Measurements from ENCODE around the gene LPCAT3. TPM values are rescaled to one million over a fixed set of nuclear protein-coding genes. Genes with fewer than 3 reads are reported as not detected.
A peak's percentile ranks its signal among the peaks of the same experiment; 100 is the strongest.

Gene LPCAT3
- total and polyA plus RNA-seq, 2 of the 13 experiments (the other 11 are each of a cell fraction or from before 2014, with no cell fraction given) = 44.5 to 64.3 TPM

DNA sequence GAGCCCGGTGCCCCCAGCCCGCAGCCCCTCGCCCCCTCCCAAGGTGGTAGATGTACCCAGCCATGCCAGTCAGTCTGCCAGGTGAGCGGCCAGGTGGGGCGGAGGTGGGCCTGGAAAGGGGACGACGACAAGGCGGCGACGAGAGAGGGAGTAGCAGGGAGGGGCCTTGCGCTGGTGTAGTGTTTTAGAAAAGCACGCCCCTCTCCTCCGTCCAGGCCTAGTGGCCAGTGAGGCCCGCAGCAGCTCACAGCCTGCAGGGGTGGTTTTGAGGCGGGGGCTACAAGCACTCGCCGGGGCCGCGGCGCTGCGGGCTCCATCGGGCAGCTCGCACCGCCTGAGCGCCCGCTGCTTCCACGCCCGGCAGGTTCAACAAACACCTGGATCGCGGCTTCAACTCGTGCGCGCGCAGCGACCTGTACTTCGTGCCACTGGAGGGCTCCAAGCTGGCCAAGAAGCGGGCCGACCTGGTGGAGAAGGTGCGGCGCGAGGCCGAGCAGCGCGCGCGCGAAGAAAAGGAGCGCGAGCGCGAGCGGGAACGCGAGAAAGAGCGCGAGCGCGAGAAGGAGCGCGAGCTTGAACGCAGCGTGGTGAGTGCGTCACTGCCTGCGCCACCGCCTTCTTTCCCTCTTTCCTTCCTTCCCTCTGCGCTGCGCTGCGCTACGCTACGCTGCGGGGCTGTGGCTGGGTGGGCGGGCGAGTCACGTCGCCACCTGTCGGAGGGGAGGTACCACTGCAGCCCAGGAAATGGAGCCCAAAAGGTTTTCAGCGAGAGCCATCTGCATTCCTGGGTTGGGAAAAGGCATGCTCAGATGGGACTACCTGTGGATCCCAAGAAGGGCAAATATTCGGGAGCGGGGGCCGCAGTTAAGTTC lies 80.6 kb downstream of the LPCAT3 start (continued):
- TF ChIP-seq, protein P1, sequence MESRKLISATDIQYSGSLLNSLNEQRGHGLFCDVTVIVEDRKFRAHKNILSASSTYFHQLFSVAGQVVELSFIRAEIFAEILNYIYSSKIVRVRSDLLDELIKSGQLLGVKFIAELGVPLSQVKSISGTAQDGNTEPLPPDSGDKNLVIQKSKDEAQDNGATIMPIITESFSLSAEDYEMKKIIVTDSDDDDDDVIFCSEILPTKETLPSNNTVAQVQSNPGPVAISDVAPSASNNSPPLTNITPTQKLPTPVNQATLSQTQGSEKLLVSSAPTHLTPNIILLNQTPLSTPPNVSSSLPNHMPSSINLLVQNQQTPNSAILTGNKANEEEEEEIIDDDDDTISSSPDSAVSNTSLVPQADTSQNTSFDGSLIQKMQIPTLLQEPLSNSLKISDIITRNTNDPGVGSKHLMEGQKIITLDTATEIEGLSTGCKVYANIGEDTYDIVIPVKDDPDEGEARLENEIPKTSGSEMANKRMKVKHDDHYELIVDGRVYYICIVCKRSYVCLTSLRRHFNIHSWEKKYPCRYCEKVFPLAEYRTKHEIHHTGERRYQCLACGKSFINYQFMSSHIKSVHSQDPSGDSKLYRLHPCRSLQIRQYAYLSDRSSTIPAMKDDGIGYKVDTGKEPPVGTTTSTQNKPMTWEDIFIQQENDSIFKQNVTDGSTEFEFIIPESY (CRISPR knock-in tag; IDR thresholded peaks at IDR 0.05) = peak; percentile 77
- no peak for TF ChIP-seq NR2F1 (CRISPR knock-in tag; IDR thresholded peaks at IDR 0.05)
- TF ChIP-seq XRCC5 (optimal IDR thresholded peaks at IDR 0.05; ENCODE audit: low read length) = peak; percentile 94
- peak; percentile 95 for TF ChIP-seq NAIF1 (CRISPR knock-in tag; IDR thresholded peaks at IDR 0.05; ENCODE audit: borderline replicate concordance)
- peak; percentile 97 for TF ChIP-seq REPIN1 (CRISPR knock-in tag; IDR thresholded peaks at IDR 0.05; ENCODE audit: borderline replicate concordance, low read depth)
- TF ChIP-seq, protein P2, sequence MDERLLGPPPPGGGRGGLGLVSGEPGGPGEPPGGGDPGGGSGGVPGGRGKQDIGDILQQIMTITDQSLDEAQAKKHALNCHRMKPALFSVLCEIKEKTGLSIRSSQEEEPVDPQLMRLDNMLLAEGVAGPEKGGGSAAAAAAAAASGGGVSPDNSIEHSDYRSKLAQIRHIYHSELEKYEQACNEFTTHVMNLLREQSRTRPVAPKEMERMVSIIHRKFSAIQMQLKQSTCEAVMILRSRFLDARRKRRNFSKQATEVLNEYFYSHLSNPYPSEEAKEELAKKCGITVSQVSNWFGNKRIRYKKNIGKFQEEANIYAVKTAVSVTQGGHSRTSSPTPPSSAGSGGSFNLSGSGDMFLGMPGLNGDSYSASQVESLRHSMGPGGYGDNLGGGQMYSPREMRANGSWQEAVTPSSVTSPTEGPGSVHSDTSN (CRISPR knock-in tag; IDR thresholded peaks at IDR 0.05) = no peak
- TF ChIP-seq ZNF549 (CRISPR knock-in tag; IDR thresholded peaks at IDR 0.05) = no peak
- TF ChIP-seq, protein P3, sequence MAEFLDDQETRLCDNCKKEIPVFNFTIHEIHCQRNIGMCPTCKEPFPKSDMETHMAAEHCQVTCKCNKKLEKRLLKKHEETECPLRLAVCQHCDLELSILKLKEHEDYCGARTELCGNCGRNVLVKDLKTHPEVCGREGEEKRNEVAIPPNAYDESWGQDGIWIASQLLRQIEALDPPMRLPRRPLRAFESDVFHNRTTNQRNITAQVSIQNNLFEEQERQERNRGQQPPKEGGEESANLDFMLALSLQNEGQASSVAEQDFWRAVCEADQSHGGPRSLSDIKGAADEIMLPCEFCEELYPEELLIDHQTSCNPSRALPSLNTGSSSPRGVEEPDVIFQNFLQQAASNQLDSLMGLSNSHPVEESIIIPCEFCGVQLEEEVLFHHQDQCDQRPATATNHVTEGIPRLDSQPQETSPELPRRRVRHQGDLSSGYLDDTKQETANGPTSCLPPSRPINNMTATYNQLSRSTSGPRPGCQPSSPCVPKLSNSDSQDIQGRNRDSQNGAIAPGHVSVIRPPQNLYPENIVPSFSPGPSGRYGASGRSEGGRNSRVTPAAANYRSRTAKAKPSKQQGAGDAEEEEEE (CRISPR knock-in tag; IDR thresholded peaks at IDR 0.05; ENCODE audit: borderline replicate concordance) = no peak; the same call in 1 of the 2 replicates
- peak; percentile 76; the same call in 1 of the 2 replicates for TF ChIP-seq ZNF768 (CRISPR knock-in tag; IDR thresholded peaks at IDR 0.05)
- TF ChIP-seq, protein P4, sequence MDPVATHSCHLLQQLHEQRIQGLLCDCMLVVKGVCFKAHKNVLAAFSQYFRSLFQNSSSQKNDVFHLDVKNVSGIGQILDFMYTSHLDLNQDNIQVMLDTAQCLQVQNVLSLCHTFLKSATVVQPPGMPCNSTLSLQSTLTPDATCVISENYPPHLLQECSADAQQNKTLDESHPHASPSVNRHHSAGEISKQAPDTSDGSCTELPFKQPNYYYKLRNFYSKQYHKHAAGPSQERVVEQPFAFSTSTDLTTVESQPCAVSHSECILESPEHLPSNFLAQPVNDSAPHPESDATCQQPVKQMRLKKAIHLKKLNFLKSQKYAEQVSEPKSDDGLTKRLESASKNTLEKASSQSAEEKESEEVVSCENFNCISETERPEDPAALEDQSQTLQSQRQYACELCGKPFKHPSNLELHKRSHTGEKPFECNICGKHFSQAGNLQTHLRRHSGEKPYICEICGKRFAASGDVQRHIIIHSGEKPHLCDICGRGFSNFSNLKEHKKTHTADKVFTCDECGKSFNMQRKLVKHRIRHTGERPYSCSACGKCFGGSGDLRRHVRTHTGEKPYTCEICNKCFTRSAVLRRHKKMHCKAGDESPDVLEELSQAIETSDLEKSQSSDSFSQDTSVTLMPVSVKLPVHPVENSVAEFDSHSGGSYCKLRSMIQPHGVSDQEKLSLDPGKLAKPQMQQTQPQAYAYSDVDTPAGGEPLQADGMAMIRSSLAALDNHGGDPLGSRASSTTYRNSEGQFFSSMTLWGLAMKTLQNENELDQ (CRISPR knock-in tag; IDR thresholded peaks at IDR 0.05; ENCODE audit: borderline replicate concordance) = no peak
- peak; percentile 43; the same call in 1 of the 2 replicates for TF ChIP-seq MEF2D (CRISPR knock-in tag; IDR thresholded peaks at IDR 0.05)
- TF ChIP-seq NR2C2 (CRISPR knock-in tag; IDR thresholded peaks at IDR 0.05; ENCODE audit: borderline replicate concordance) = peak; percentile 74; the same call in 1 of the 2 replicates
- TF ChIP-seq, protein P5, sequence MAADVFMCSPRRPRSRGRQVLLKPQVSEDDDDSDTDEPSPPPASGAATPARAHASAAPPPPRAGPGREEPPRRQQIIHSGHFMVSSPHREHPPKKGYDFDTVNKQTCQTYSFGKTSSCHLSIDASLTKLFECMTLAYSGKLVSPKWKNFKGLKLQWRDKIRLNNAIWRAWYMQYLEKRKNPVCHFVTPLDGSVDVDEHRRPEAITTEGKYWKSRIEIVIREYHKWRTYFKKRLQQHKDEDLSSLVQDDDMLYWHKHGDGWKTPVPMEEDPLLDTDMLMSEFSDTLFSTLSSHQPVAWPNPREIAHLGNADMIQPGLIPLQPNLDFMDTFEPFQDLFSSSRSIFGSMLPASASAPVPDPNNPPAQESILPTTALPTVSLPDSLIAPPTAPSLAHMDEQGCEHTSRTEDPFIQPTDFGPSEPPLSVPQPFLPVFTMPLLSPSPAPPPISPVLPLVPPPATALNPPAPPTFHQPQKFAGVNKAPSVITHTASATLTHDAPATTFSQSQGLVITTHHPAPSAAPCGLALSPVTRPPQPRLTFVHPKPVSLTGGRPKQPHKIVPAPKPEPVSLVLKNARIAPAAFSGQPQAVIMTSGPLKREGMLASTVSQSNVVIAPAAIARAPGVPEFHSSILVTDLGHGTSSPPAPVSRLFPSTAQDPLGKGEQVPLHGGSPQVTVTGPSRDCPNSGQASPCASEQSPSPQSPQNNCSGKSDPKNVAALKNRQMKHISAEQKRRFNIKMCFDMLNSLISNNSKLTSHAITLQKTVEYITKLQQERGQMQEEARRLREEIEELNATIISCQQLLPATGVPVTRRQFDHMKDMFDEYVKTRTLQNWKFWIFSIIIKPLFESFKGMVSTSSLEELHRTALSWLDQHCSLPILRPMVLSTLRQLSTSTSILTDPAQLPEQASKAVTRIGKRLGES (CRISPR knock-in tag; IDR thresholded peaks at IDR 0.05; ENCODE audit: borderline replicate concordance) = no peak

All from HepG2 (cell line).